AG04450 (cell line): ENCODE data around the gene PNMA5. TPM values are rescaled to one million over a fixed set of nuclear protein-coding genes. Genes with fewer than 3 reads are reported as not detected.
A peak's percentile ranks its signal among the peaks of the same experiment; 100 is the strongest.
"Not testable (repeated sequence)": the region's sequence is repeated elsewhere in the genome, so short reads cannot be mapped to it uniquely, and the experiment has no call there.

Experiments used
- CTCF ChIA-PET: fragments of 300-600, 350-600 bp; formaldehyde crosslinking; extraction: SDS; loops from one replicate; lab custom pipeline; 2022; ENCODE audit warnings: antibody characterized with exemption, inconsistent platforms; lab: Charles Lee
- POLR2A ChIA-PET: fragments of 350-600 bp; formaldehyde crosslinking; extraction: SDS; loops from one replicate; lab custom pipeline; 2021; ENCODE audit warnings: antibody characterized with exemption, inconsistent platforms; lab: Yijun Ruan, JAX
- DNase-seq: peaks from one replicate; pipeline ENCODE4 v3.0.0-alpha.2; 2011; ENCODE audit warnings: low read depth, low spot score
- H3K27ac ChIP-seq: one replicate; pipeline ENCODE4 v1.5.1; 2012; ENCODE audit warnings: low read depth, low read length, control low read depth
- H3K27me3 ChIP-seq: one replicate; pipeline ENCODE4 v1.6.0; 2012; ENCODE audit warnings: low read length; ENCODE audit not compliant: control insufficient read depth, insufficient read depth
- H3K4me3 ChIP-seq: 2 replicates; pipeline ENCODE4 v1.5.1; 2011; ENCODE audit warnings: mild to moderate bottlenecking, low read depth, low read length, control low read depth
- H3K9me3 ChIP-seq: 2 replicates; pipeline ENCODE4 v1.5.1; 2012; ENCODE audit warnings: low read length; ENCODE audit not compliant: control insufficient read depth, insufficient read depth
- CTCF ChIP-seq: IDR thresholded peaks from 2 replicates; pipeline ENCODE4 v1.5.1; 2011; ENCODE audit warnings: low read depth, low read length, control low read depth, inconsistent platforms
- polyA minus RNA-seq: library from RNA; depleted of rRNA, polyadenylated mRNA; stranded (reverse); fragments of >200 nt; gene quantifications from 2 replicates; pipeline ENCODE4 v1.2.3, GENCODE V29; 2011; rRNA and poly(A)+ RNA removed
- polyA plus RNA-seq: library from polyadenylated mRNA; depleted of rRNA; stranded (reverse); fragments of >200 nt; gene quantifications from 2 replicates; pipeline ENCODE4 v1.2.3, GENCODE V29; 2011; rRNA removed

PNMA5 gene
- polyA plus RNA-seq: not detected in 2 replicates
- not detected in 2 replicates for polyA minus RNA-seq

- Histone ChIP-seq H3K27ac (no peak within 1 kb of the TSS), H3K4me3 (no peak within 1 kb of the TSS), H3K27me3 (no peaks in the 10 kb centered on the region), H3K9me3 (no peaks in the 10 kb centered on the region)
- POLR2A ChIA-PET: no interaction called here
- TF ChIP-seq CTCF: no peak
- DNase-seq: no peak
- CTCF ChIA-PET: no interaction called here
Measured at GRCh38 chrX:152993933-152994332, at the start of gene PNMA5. Gene PNMA5 (minus strand): TSS chrX:152994116. CDS start chrX:152991598, 2,518 bp downstream.

GRCh38 chrX:153032397-153033118 is 38.6 kb upstream of the PNMA5 start:
- TF ChIP-seq CTCF: peak; percentile 66
- Histone ChIP-seq H3K27me3 (no peaks in the 10 kb centered on the region), H3K4me3 (peak overlapping the region; percentile 13; the same call in 1 of the 2 replicates), H3K9me3 (no peaks in the 10 kb centered on the region), H3K27ac (no peak overlapping the region)
- ChIA-PET CTCF (interaction anchor here (0.6 to 2.2 kb wide), 10 partner anchors 12 to 475 kb away, joined by 3 to 14 read pairs (median 4); no protein-coding TSS in a partner anchor), POLR2A (no interaction called here)
- DNase-seq: no peak

- no peaks in the 10 kb centered on the region for H3K9me3 ChIP-seq
- no peak for DNase-seq
- no peak overlapping the region for H3K27ac ChIP-seq
- TF ChIP-seq CTCF: no peak
- H3K4me3 ChIP-seq: no peak overlapping the region
- H3K27me3 ChIP-seq: no peaks in the 10 kb centered on the region
- POLR2A ChIA-PET: no interaction called here
- CTCF ChIA-PET: interaction anchor here (1.6 kb wide), 1 partner anchor 11 kb away, joined by 3 read pairs; no protein-coding TSS in a partner anchor
Measured at GRCh38 chrX:153030801-153031200, 36.9 kb upstream of the PNMA5 start.

- Histone ChIP-seq H3K27me3 (no peaks in the 10 kb centered on the region), H3K4me3 (no peak overlapping the region), H3K27ac (no peak overlapping the region), H3K9me3 (no peaks in the 10 kb centered on the region)
- ChIA-PET CTCF (no interaction called here), POLR2A (no interaction called here)
- DNase-seq: no peak
- no peak for TF ChIP-seq CTCF
Measured at GRCh38 chrX:153029875-153030274, 36.0 kb upstream of the PNMA5 start.

GRCh38 chrX:153029162-153029561 is 35.2 kb upstream of the PNMA5 start:
- ChIA-PET CTCF (no interaction called here), POLR2A (no interaction called here)
- H3K9me3 ChIP-seq: no peaks in the 10 kb centered on the region
- no peaks in the 10 kb centered on the region for H3K27me3 ChIP-seq
- DNase-seq: no peak
- TF ChIP-seq CTCF: no peak
- H3K4me3 ChIP-seq: no peak overlapping the region
- no peak overlapping the region for H3K27ac ChIP-seq

GRCh38 chrX:153028487-153028886 is 34.6 kb upstream of the PNMA5 start:
- CTCF ChIA-PET: interaction anchor here (1.4 kb wide), 1 partner anchor 479 kb away, joined by 4 read pairs; no protein-coding TSS in a partner anchor
- POLR2A ChIA-PET, H3K9me3 ChIP-seq, DNase-seq, H3K27ac ChIP-seq, H3K27me3 ChIP-seq, H3K4me3 ChIP-seq: not testable (repeated sequence)

GRCh38 chrX:153026501-153026900 is 32.6 kb upstream of the PNMA5 start:
- H3K4me3 ChIP-seq, POLR2A ChIA-PET, H3K27ac ChIP-seq, H3K9me3 ChIP-seq, DNase-seq, CTCF ChIA-PET, H3K27me3 ChIP-seq: not testable (repeated sequence)
